Measurements from ENCODE around the gene CRYBB1.

DNA sequence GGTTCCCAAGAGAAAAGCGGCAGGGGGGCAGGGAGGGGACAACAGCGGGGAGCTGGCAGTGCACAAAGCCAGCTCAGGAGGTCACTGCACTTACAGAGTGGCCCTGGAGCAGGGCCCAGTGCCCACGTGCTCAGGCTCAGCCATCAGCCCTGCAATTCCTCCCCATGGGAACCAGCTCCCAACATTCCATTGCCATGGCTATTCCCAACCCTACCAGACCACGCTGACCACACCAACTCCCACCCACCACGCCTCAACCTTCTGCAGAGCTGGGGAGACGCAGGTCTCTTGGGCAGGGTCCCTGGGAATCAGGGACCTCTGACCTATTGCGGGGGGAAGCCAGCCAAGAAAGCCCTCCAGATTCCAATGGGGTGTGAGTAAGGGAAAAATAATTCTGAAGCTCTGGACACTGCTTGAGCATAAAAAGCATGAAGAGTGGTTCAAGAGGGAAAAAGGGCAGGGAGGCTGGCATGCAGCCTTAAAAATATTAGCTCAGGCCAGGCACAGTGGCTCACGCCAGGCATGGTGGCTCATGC, 67.3 kb downstream of the CRYBB1 start:
- TF ChIP-seq, protein P1, sequence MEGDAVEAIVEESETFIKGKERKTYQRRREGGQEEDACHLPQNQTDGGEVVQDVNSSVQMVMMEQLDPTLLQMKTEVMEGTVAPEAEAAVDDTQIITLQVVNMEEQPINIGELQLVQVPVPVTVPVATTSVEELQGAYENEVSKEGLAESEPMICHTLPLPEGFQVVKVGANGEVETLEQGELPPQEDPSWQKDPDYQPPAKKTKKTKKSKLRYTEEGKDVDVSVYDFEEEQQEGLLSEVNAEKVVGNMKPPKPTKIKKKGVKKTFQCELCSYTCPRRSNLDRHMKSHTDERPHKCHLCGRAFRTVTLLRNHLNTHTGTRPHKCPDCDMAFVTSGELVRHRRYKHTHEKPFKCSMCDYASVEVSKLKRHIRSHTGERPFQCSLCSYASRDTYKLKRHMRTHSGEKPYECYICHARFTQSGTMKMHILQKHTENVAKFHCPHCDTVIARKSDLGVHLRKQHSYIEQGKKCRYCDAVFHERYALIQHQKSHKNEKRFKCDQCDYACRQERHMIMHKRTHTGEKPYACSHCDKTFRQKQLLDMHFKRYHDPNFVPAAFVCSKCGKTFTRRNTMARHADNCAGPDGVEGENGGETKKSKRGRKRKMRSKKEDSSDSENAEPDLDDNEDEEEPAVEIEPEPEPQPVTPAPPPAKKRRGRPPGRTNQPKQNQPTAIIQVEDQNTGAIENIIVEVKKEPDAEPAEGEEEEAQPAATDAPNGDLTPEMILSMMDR (IDR thresholded peaks at IDR 0.05; ENCODE audit: borderline replicate concordance, extremely low read depth, low read length, poor library complexity, severe bottlenecking): no peak
- no peak for TF ChIP-seq EZH2 (IDR thresholded peaks at IDR 0.05; ENCODE audit: borderline replicate concordance, low read depth, low read length, severe bottlenecking)

All from DND-41 (cell line).